IMR-90 (cell line): ENCODE measurements around the gene CLDN24. TPM values are rescaled to one million over a fixed set of nuclear protein-coding genes. Genes with fewer than 3 reads are reported as not detected.
A peak's percentile ranks its signal among the peaks of the same experiment; 100 is the strongest.

ENCODE experiments used
- ATAC-seq: fragments of 200-7000 bp; cut with Tn5 transposase; 2 replicates; pipeline ENCODE4 v1.9.1; 2020; ENCODE audit warnings: low read depth, mild to moderate bottlenecking, moderate library complexity
- BruUV-seq: library from RNA; stranded (reverse); fragments of 400-500 nt; replicated peaks from 2 replicates; lab custom pipeline; 2021; lab: Mats Ljungman, UMichigan
- CTCF ChIA-PET: fragments of 300-600 bp; formaldehyde crosslinking; extraction: SDS; loops from one replicate; lab custom pipeline; 2021; ENCODE audit warnings: antibody characterized with exemption; lab: Yijun Ruan, JAX
- POLR2A ChIA-PET: fragments of 300-600 bp; sonication (Branson Sonifier 250); formaldehyde crosslinking; loops from one replicate; lab custom pipeline; 2022; ENCODE audit warnings: antibody characterized with exemption; ENCODE audit not compliant: unreplicated experiment; lab: Charles Lee
- DNase-seq: peaks from one replicate; pipeline ENCODE4 v3.0.0; 2013
- H2AFZ ChIP-seq: replicated peaks from 2 replicates; pipeline ENCODE3; 2013; ENCODE audit warnings: low read length, mild to moderate bottlenecking; ENCODE audit not compliant: poor library complexity
- H2AK5ac ChIP-seq: 2 replicates; pipeline ENCODE4 v1.6.1; 2013; ENCODE audit warnings: low read depth, low read length, inconsistent platforms
- H2AK9ac ChIP-seq: replicated peaks from 2 replicates; pipeline ENCODE3; 2013; ENCODE audit warnings: mild to moderate bottlenecking, low read depth, low read length, moderate library complexity; ENCODE audit not compliant: poor library complexity
- H2BK120ac ChIP-seq: 2 replicates; pipeline ENCODE4 v1.6.1; 2013; ENCODE audit warnings: low read depth, low read length, inconsistent platforms
- H2BK15ac ChIP-seq: 3 replicates; pipeline ENCODE4 v1.6.1; 2013; ENCODE audit warnings: low read depth, low read length, inconsistent platforms
- H2BK20ac ChIP-seq: 2 replicates; pipeline ENCODE4 v1.6.1; 2013; ENCODE audit warnings: low read depth, mild to moderate bottlenecking, inconsistent platforms, low read length, moderate library complexity
- H2BK5ac ChIP-seq: 2 replicates; pipeline ENCODE4 v1.6.1; 2013; ENCODE audit warnings: mild to moderate bottlenecking, low read depth, low read length, inconsistent platforms; ENCODE audit not compliant: poor library complexity, severe bottlenecking
- H3K14ac ChIP-seq: replicated peaks from 2 replicates; pipeline ENCODE4 v1.6.1; 2013; ENCODE audit warnings: low read depth, low read length, inconsistent platforms
- H3K18ac ChIP-seq: 2 replicates; pipeline ENCODE4 v1.6.1; 2013; ENCODE audit warnings: low read depth, low read length, control low read depth
- H3K23ac ChIP-seq: 2 replicates; pipeline ENCODE4 v1.6.1; 2013; ENCODE audit warnings: low read depth, low read length, inconsistent platforms
- H3K27ac ChIP-seq: 2 replicates; pipeline ENCODE4 v1.5.1; 2013; ENCODE audit warnings: mild to moderate bottlenecking, control low read depth, low read length; ENCODE audit not compliant: insufficient read depth
- H3K27me3 ChIP-seq: 2 replicates; pipeline ENCODE4 v1.6.1; 2013; ENCODE audit warnings: low read length; ENCODE audit not compliant: control insufficient read depth, insufficient read depth
- H3K36me3 ChIP-seq: 2 replicates; pipeline ENCODE4 v1.6.1; 2013; ENCODE audit warnings: low read length, mixed read lengths; ENCODE audit not compliant: control insufficient read depth, insufficient read depth
- H3K4ac ChIP-seq: 2 replicates; pipeline ENCODE4 v1.6.1; 2013; ENCODE audit warnings: low read depth, low read length, inconsistent platforms
- H3K4me1 ChIP-seq: 2 replicates; pipeline ENCODE4 v1.6.1; 2013; ENCODE audit warnings: low read length, mixed read lengths; ENCODE audit not compliant: control insufficient read depth, insufficient read depth
- H3K4me2 ChIP-seq: 2 replicates; pipeline ENCODE4 v1.6.1; 2013; ENCODE audit warnings: low read depth, mild to moderate bottlenecking, control low read depth, low read length, moderate library complexity
- H3K4me3 ChIP-seq: 2 replicates; pipeline ENCODE4 v1.5.1; 2013; ENCODE audit warnings: low read depth, mild to moderate bottlenecking, control low read depth, low read length, moderate library complexity; ENCODE audit not compliant: insufficient read depth
- H3K56ac ChIP-seq: 2 replicates; pipeline ENCODE4 v1.6.1; 2013; ENCODE audit warnings: low read length, inconsistent platforms; ENCODE audit not compliant: insufficient read depth; ENCODE audit errors: extremely low read depth
- H3K79me1 ChIP-seq, 2 experiments: 2 replicates each; pipeline ENCODE4 v1.6.1; 2013; ENCODE audit warnings: low read length in 2 of 2, inconsistent platforms in 1 of 2, low read depth in 1 of 2
- H3K9ac ChIP-seq: 2 replicates; pipeline ENCODE4 v1.6.1; 2013; ENCODE audit warnings: low read depth, low read length, control low read depth
- H3K9me1 ChIP-seq: 2 replicates; pipeline ENCODE4 v1.6.1; 2013; ENCODE audit warnings: low read length, inconsistent platforms; ENCODE audit not compliant: insufficient read depth
- H3K9me3 ChIP-seq: 2 replicates; pipeline ENCODE4 v1.6.1; 2013; ENCODE audit warnings: low read length; ENCODE audit not compliant: control insufficient read depth, insufficient read depth
- H4K20me1 ChIP-seq: 2 replicates; pipeline ENCODE4 v1.6.1; 2013; ENCODE audit warnings: low read length, inconsistent platforms; ENCODE audit not compliant: insufficient read depth
- H4K5ac ChIP-seq: 2 replicates; pipeline ENCODE4 v1.6.1; 2013; ENCODE audit warnings: mild to moderate bottlenecking, low read depth, low read length, control low read depth
- H4K8ac ChIP-seq, 2 experiments: 2 replicates each; pipeline ENCODE4 v1.6.1; 2013; ENCODE audit warnings: low read depth in 2 of 2, low read length in 2 of 2, control low read depth in 1 of 2, inconsistent platforms in 1 of 2
- H4K91ac ChIP-seq: 2 replicates; pipeline ENCODE4 v1.6.1; 2013; ENCODE audit warnings: low read depth, low read length, inconsistent platforms; ENCODE audit not compliant: insufficient read depth
- BHLHE40 ChIP-seq: fragments of 150-350 bp; IDR thresholded peaks from 2 replicates; pipeline ENCODE4 v1.6.1; 2016; ENCODE audit warnings: mild to moderate bottlenecking, low read depth, low read length
- CEBPB ChIP-seq: IDR thresholded peaks from 2 replicates; pipeline ENCODE4 v1.6.1; 2012; ENCODE audit warnings: low read depth, low read length, improper control_type of control experiment
- MAFK ChIP-seq: IDR thresholded peaks from 2 replicates; pipeline ENCODE4 v1.6.1; 2012; ENCODE audit warnings: low read depth, low read length, improper control_type of control experiment
- MXI1 ChIP-seq: IDR thresholded peaks from 2 replicates; pipeline ENCODE4 v1.6.1; 2012; ENCODE audit warnings: low read depth, mild to moderate bottlenecking, low read length, moderate library complexity, borderline replicate concordance
- SMC3 ChIP-seq: fragments of 150-350 bp; IDR thresholded peaks from 2 replicates; pipeline ENCODE4 v1.6.1; 2016; ENCODE audit warnings: low read depth, mild to moderate bottlenecking, antibody characterized with exemption, low read length, moderate library complexity
- WGBS, 2 experiments: methylation state at CpG; one replicate each; pipeline versions ENCODE4 v1.1.5 to v1.1.7; 2013; ENCODE audit warnings: missing lambda C conversion rate in 2 of 2; ENCODE audit not compliant: insufficient read length in 1 of 2; ENCODE audit errors: extremely low coverage in 2 of 2; 5-methylcytosine and 5-hydroxymethylcytosine counted together
- dilution Hi-C: fragments of 300-500 bp; cut with HindIII; formaldehyde crosslinking; loops from one replicate; pipeline ENCODE4 v1.14.3; 2018; ENCODE audit warnings: low sequenced_read_pairs; ENCODE audit not compliant: unreplicated experiment
- in situ Hi-C: fragments of 300-500 bp; cut with MboI; formaldehyde crosslinking; loops from 3 replicates; pipeline ENCODE4 v1.14.3; 2019; ENCODE audit warnings: low sequenced_read_pairs, inconsistent platforms, mixed read lengths
- intact Hi-C: fragments of 100-400 bp; cut with micrococcal nuclease; formaldehyde crosslinking; loops from 2 replicates; pipeline ENCODE4 v1.10.0; 2022
- polyA plus RNA-seq, 3 experiments: library from polyadenylated mRNA; depleted of rRNA; stranded (reverse); fragments of >200 nt; gene quantifications; 2 replicates each; pipeline ENCODE4 v1.2.3, GENCODE V29; 2012; ENCODE audit warnings: low replicate concordance in 1 of 3
- total RNA-seq: library from RNA; depleted of rRNA; stranded (reverse); fragments of >200 nt; gene quantifications from 2 replicates; pipeline ENCODE4 v1.2.3, GENCODE V29; 2012

Gene CLDN24
- total and polyA plus RNA-seq, 2 of the 4 experiments (the other 2 are of a cell fraction) = not detected

DNA sequence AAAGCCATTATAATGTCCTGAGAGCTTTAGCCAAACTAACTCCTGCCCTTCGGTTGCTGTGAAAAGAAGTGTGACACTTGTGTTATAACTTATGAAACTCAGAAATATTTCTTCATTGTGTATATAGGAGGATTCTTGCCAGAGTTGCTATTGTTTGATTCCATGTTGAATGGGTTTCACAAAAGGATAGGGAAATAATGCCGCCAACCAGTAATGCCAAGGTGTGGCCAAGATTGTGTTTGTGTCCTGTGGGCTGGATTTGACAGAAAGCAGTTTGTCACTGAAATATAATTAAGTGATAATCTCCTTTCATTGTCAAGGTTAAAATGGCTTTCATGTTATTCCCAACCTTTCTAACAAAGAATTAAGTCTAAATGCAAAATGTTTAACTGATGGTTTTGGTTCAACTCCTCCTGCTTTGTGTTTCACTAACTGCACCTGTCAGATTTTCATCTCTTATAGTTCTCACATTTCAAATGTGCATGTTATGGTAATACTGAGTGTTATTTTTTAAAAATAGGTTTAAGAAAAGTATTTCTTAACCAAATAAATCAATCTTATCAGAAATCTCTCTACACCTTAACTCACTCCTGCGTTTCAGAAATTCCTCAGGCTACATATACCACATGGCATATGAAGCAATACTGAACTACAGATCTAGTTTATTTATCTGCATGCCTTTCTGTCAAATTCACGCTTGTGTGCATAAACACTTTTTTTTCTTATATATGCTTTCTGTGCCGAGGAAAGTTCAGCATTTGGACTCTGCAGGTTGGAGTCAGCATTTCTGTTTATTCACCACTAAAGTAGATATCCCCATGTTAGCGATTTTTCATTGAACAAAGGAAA lies 1.8 kb downstream of the CLDN24 start, which contains the start of gene CLDN22:
CLDN22 (minus strand) TSS at position 66 of the 849 bp plus-strand sequence; CDS start at position 8, 58 bp downstream.
- Histone ChIP-seq H2AK9ac (no peak within 1 kb of the TSS), H3K9ac (no peak within 1 kb of the TSS), H4K91ac (no peak within 1 kb of the TSS), H3K4me3 (no peak within 1 kb of the TSS), H3K14ac (no peak within 1 kb of the TSS), H3K4me1 (peaks cover 4% of the 10 kb centered on the region; the same call in 1 of the 2 replicates), H2AFZ (no peak within 1 kb of the TSS), H4K20me1 (no peaks in the 10 kb centered on the region; the same call in 1 of the 2 replicates), H2AK5ac (no peak within 1 kb of the TSS), H3K18ac (no peak within 1 kb of the TSS), H2BK5ac (no peak within 1 kb of the TSS), H3K27me3 (no peaks in the 10 kb centered on the region), H3K56ac (no peak within 1 kb of the TSS), H3K4ac (no peak within 1 kb of the TSS), H2BK15ac (no peak within 1 kb of the TSS), H3K36me3 (peaks cover 7% of the 10 kb centered on the region), H3K9me3 (no peaks in the 10 kb centered on the region), H2BK120ac (no peak within 1 kb of the TSS), H3K9me1 (peaks cover 2% of the 10 kb centered on the region; the same call in 1 of the 2 replicates), H2BK20ac (no peak within 1 kb of the TSS), H4K8ac (no peak within 1 kb of the TSS), H3K79me1 (no peaks in the 10 kb centered on the region), H3K4me2 (no peak within 1 kb of the TSS), H3K27ac (no peak within 1 kb of the TSS), H3K23ac (no peak within 1 kb of the TSS), H4K5ac (no peak within 1 kb of the TSS)
- ATAC-seq (peak; percentile 64), DNase-seq (peak; percentile 61)
- ChIA-PET POLR2A (no interaction called here), CTCF (no interaction called here)
- peak; percentile 35; the same call in 1 of the 2 replicates for TF ChIP-seq MXI1
- 0 out of 2 replicates have a peak, but pooled peaks have one; percentile 14 for TF ChIP-seq MAFK
- no peak for TF ChIP-seq SMC3
- TF ChIP-seq BHLHE40 = peak; percentile 58; the same call in 1 of the 2 replicates
- TF ChIP-seq CEBPB = peak; percentile 86
- no TSS peak for BruUV-seq
- in situ Hi-C loops (no loop called here), dilution Hi-C loops (no loop called here), intact Hi-C loops (no loop called here)
- WGBS, 2 experiments = 0% methylated on average over 1 of the region's 6 CpGs; no CpG with 5 or more reads in 1 of the 2 experiments
